GM23338 (cell line): ENCODE results near the gene CERK. TPM values are rescaled to one million over a fixed set of nuclear protein-coding genes. Genes with fewer than 3 reads are reported as not detected.
A peak's percentile ranks its signal among the peaks of the same experiment; 100 is the strongest.

ENCODE experiments used
- ATAC-seq: fragments of 200-7000 bp; cut with Tn5 transposase; 3 replicates; pipeline ENCODE4 v1.9.1; 2020
- DNase-seq: peaks from one replicate; pipeline ENCODE4 v3.0.0-alpha.2; 2015; ENCODE audit warnings: low spot score
- H2AFZ ChIP-seq: fragments of 200-600 bp; sonication (generic); 2 replicates; pipeline ENCODE4 v1.8.0; 2016; ENCODE audit warnings: antibody characterized with exemption, mild to moderate bottlenecking, moderate library complexity
- H3F3A ChIP-seq: fragments of 200-600 bp; sonication (generic); replicated peaks from 2 replicates; pipeline ENCODE4 v1.8.0; 2017; ENCODE audit warnings: antibody characterized with exemption, mixed run types, low read depth
- H3K27ac ChIP-seq: fragments of 200-600 bp; sonication (generic); 2 replicates; pipeline ENCODE4 v1.6.1; 2016; ENCODE audit warnings: low read depth
- H3K27me3 ChIP-seq: fragments of 200-600 bp; sonication (generic); 2 replicates; pipeline ENCODE4 v1.8.0; 2016; ENCODE audit warnings: mild to moderate bottlenecking, mixed run types, moderate library complexity; ENCODE audit not compliant: insufficient read depth
- H3K36me3 ChIP-seq: fragments of 200-600 bp; sonication (generic); 2 replicates; pipeline ENCODE4 v1.8.0; 2016; ENCODE audit warnings: mild to moderate bottlenecking; ENCODE audit not compliant: insufficient read depth
- H3K4me1 ChIP-seq: fragments of 200-600 bp; sonication (generic); 2 replicates; pipeline ENCODE4 v1.8.0; 2016; ENCODE audit warnings: mild to moderate bottlenecking, moderate library complexity; ENCODE audit not compliant: insufficient read depth
- H3K4me2 ChIP-seq: fragments of 200-600 bp; sonication (generic); 2 replicates; pipeline ENCODE4 v1.7.1; 2017; ENCODE audit warnings: mixed run types
- H3K4me3 ChIP-seq: fragments of 200-600 bp; sonication (generic); 2 replicates; pipeline ENCODE4 v1.6.1; 2016; ENCODE audit warnings: mixed run types
- H3K79me2 ChIP-seq: fragments of 200-600 bp; sonication (generic); replicated peaks from 2 replicates; pipeline ENCODE4 v1.8.0; 2017; ENCODE audit warnings: mild to moderate bottlenecking; ENCODE audit not compliant: insufficient read depth
- H3K9me2 ChIP-seq: fragments of 200-600 bp; sonication (generic); 2 replicates; pipeline ENCODE4 v1.8.0; 2017; ENCODE audit not compliant: insufficient read depth
- H4K20me1 ChIP-seq: fragments of 200-600 bp; sonication (generic); replicated peaks from 2 replicates; pipeline ENCODE4 v1.8.0; 2017; ENCODE audit warnings: mild to moderate bottlenecking; ENCODE audit not compliant: insufficient read depth
- H3K27ac Mint-ChIP-seq: 2 replicates; pipeline ENCODE4 v1.8.0; 2020; ENCODE audit warnings: inconsistent platforms, mild to moderate bottlenecking, moderate library complexity, mixed read lengths
- H3K27me3 Mint-ChIP-seq: 3 replicates; pipeline ENCODE4 v1.8.0; 2022; ENCODE audit warnings: low read depth, mild to moderate bottlenecking, moderate library complexity, mixed read lengths, inconsistent platforms; ENCODE audit not compliant: insufficient read depth, poor library complexity
- H3K36me3 Mint-ChIP-seq: 3 replicates; pipeline ENCODE4 v1.8.0; 2021; ENCODE audit warnings: low read depth, mild to moderate bottlenecking, inconsistent platforms, moderate library complexity, mixed read lengths
- H3K4me1 Mint-ChIP-seq: 3 replicates; pipeline ENCODE4 v1.8.0; 2020; ENCODE audit warnings: mild to moderate bottlenecking, inconsistent platforms, mixed read lengths
- H3K4me3 Mint-ChIP-seq: 3 replicates; pipeline ENCODE4 v1.8.0; 2021; ENCODE audit warnings: moderate library complexity, mild to moderate bottlenecking, inconsistent platforms, mixed read lengths
- H3K9me3 Mint-ChIP-seq: 3 replicates; pipeline ENCODE4 v1.8.0; 2020; ENCODE audit warnings: moderate library complexity, mild to moderate bottlenecking, inconsistent platforms, mixed read lengths
- CREB1 ChIP-seq: fragments of 250-450 bp; sonication (Bioruptor Pico); IDR thresholded peaks from 2 replicates; pipeline ENCODE4 v1.5.0; 2020; ENCODE audit warnings: low read depth, mild to moderate bottlenecking, moderate library complexity
- POLR2AphosphoS5 ChIP-seq: IDR thresholded peaks from 2 replicates; pipeline ENCODE4 v1.6.1; 2016; ENCODE audit warnings: antibody characterized with exemption, low read depth
- STAT1 ChIP-seq: IDR thresholded peaks from one replicate; pipeline ENCODE4 v1.6.1; 2016; ENCODE audit warnings: antibody characterized with exemption; ENCODE audit not compliant: unreplicated experiment
- ZNF114 ChIP-seq: fragments of 250-450 bp; sonication (Bioruptor Pico); IDR thresholded peaks from 2 replicates; pipeline ENCODE4 v1.5.0; 2020; ENCODE audit warnings: mild to moderate bottlenecking, moderate library complexity
- ZNF331 ChIP-seq: fragments of 250-450 bp; sonication (Bioruptor Pico); IDR thresholded peaks from 2 replicates; pipeline ENCODE4 v1.5.0; 2020; ENCODE audit warnings: low read depth, mild to moderate bottlenecking, moderate library complexity
- polyA plus RNA-seq: library from polyadenylated mRNA; unstranded; fragments of >200 nt; fragmentation: Nextera tagmentation; extraction: Ambion mirVana; gene quantifications from 2 replicates; pipeline ENCODE4 v1.2.1, GENCODE V29; 2016
- total RNA-seq: library from RNA; depleted of rRNA; stranded (reverse); fragments of >200 nt; shearing (Covaris generic); gene quantifications from 2 replicates; pipeline ENCODE4 v1.2.3, GENCODE V29; 2014
- TF ChIP-seq, protein P1 (sequence below): IDR thresholded peaks from 2 replicates; pipeline ENCODE4 v1.6.1; 2016; ENCODE audit warnings: antibody characterized with exemption
- TF ChIP-seq, protein P2 (sequence below): fragments of 250-450 bp; sonication (Bioruptor Pico); IDR thresholded peaks from 2 replicates; pipeline ENCODE4 v1.5.0; 2020; ENCODE audit warnings: mild to moderate bottlenecking, moderate library complexity
- TF ChIP-seq, protein P3 (sequence below), 2 experiments: fragments of 200-600 bp in 1 of 2; sonication (generic) in 1 of 2; conservative IDR thresholded peaks; 2 replicates each; pipeline versions ENCODE4 v1.5.1 to v1.6.1; 2016 to 2017; ENCODE audit warnings: antibody characterized with exemption in 2 of 2, low read depth in 2 of 2, mild to moderate bottlenecking in 2 of 2, moderate library complexity in 1 of 2

CERK gene
- total and polyA plus RNA-seq, 2 experiments from 2014 or later: 12.7 to 62.9 TPM

DNA sequence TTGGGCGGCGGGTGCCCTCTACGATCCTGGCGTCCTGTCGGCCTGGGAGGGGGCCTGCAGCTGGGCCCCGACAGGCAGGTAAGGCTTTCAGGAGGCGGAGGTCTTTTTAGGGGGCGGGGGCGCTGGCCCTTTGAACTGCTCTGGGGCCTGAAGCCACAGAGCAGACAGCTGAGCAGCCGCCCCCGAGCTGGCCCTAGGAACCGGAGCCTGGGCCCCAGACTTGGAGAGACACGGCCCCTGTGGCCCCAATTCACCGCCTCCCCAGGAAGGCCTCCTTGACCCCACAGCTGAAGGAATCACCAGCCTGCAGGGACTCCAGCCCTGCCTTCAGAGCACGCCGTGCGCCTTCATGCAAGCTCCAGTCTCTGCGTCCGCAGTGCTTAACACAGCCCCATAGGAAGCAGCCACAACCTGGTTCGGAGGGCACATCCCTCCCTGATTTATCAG is 618 bp upstream of the CERK start:
- Histone ChIP-seq H3K4me3 (peak overlapping the region; percentile 84), H3K9me2 (no peaks in the 10 kb centered on the region), H4K20me1 (peaks cover 4% of the 10 kb centered on the region), H3K27me3 (no peaks in the 10 kb centered on the region), H3K36me3 (no peaks in the 10 kb centered on the region), H3K4me2 (peak overlapping the region; percentile 85), H3K79me2 (peaks cover 33% of the 10 kb centered on the region), H2AFZ (peak overlapping the region; percentile 85), H3K27ac (no peak overlapping the region), H3K4me1 (peaks cover 19% of the 10 kb centered on the region), H3F3A (peaks cover 13% of the 10 kb centered on the region; the same call in 1 of the 2 replicates)
- Mint-ChIP-seq H3K9me3 (no peaks in the 10 kb centered on the region), H3K4me1 (peaks cover 30% of the 10 kb centered on the region), H3K4me3 (peak overlapping the region; percentile 71), H3K36me3 (0 out of 3 replicates have a peak, but pooled peaks cover 2% of the 10 kb centered on the region), H3K27ac (no peak overlapping the region), H3K27me3 (peaks cover 16% of the 10 kb centered on the region)
- TF ChIP-seq CREB1 (CRISPR knock-in tag) (no peak), POLR2AphosphoS5 (no peak), ZNF114 (CRISPR knock-in tag) (no peak), STAT1 (no peak), ZNF331 (CRISPR knock-in tag) (no peak)
- TF ChIP-seq, protein P1, sequence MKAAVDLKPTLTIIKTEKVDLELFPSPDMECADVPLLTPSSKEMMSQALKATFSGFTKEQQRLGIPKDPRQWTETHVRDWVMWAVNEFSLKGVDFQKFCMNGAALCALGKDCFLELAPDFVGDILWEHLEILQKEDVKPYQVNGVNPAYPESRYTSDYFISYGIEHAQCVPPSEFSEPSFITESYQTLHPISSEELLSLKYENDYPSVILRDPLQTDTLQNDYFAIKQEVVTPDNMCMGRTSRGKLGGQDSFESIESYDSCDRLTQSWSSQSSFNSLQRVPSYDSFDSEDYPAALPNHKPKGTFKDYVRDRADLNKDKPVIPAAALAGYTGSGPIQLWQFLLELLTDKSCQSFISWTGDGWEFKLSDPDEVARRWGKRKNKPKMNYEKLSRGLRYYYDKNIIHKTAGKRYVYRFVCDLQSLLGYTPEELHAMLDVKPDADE: no peak
- TF ChIP-seq, protein P2, sequence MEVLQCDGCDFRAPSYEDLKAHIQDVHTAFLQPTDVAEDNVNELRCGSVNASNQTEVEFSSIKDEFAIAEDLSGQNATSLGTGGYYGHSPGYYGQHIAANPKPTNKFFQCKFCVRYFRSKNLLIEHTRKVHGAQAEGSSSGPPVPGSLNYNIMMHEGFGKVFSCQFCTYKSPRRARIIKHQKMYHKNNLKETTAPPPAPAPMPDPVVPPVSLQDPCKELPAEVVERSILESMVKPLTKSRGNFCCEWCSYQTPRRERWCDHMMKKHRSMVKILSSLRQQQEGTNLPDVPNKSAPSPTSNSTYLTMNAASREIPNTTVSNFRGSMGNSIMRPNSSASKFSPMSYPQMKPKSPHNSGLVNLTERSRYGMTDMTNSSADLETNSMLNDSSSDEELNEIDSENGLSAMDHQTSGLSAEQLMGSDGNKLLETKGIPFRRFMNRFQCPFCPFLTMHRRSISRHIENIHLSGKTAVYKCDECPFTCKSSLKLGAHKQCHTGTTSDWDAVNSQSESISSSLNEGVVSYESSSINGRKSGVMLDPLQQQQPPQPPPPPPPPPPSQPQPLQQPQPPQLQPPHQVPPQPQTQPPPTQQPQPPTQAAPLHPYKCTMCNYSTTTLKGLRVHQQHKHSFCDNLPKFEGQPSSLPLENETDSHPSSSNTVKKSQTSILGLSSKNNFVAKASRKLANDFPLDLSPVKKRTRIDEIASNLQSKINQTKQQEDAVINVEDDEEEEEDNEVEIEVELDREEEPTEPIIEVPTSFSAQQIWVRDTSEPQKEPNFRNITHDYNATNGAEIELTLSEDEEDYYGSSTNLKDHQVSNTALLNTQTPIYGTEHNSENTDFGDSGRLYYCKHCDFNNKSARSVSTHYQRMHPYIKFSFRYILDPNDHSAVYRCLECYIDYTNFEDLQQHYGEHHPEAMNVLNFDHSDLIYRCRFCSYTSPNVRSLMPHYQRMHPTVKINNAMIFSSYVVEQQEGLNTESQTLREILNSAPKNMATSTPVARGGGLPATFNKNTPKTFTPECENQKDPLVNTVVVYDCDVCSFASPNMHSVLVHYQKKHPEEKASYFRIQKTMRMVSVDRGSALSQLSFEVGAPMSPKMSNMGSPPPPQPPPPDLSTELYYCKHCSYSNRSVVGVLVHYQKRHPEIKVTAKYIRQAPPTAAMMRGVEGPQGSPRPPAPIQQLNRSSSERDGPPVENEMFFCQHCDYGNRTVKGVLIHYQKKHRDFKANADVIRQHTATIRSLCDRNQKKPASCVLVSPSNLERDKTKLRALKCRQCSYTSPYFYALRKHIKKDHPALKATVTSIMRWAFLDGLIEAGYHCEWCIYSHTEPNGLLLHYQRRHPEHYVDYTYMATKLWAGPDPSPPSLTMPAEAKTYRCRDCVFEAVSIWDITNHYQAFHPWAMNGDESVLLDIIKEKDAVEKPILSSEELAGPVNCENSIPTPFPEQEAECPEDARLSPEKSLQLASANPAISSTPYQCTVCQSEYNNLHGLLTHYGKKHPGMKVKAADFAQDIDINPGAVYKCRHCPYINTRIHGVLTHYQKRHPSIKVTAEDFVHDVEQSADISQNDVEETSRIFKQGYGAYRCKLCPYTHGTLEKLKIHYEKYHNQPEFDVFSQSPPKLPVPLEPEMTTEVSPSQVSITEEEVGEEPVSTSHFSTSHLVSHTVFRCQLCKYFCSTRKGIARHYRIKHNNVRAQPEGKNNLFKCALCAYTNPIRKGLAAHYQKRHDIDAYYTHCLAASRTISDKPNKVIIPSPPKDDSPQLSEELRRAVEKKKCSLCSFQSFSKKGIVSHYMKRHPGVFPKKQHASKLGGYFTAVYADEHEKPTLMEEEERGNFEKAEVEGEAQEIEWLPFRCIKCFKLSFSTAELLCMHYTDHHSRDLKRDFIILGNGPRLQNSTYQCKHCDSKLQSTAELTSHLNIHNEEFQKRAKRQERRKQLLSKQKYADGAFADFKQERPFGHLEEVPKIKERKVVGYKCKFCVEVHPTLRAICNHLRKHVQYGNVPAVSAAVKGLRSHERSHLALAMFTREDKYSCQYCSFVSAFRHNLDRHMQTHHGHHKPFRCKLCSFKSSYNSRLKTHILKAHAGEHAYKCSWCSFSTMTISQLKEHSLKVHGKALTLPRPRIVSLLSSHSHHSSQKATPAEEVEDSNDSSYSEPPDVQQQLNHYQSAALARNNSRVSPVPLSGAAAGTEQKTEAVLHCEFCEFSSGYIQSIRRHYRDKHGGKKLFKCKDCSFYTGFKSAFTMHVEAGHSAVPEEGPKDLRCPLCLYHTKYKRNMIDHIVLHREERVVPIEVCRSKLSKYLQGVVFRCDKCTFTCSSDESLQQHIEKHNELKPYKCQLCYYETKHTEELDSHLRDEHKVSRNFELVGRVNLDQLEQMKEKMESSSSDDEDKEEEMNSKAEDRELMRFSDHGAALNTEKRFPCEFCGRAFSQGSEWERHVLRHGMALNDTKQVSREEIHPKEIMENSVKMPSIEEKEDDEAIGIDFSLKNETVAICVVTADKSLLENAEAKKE (CRISPR knock-in tag): no peak
- TF ChIP-seq, protein P3, sequence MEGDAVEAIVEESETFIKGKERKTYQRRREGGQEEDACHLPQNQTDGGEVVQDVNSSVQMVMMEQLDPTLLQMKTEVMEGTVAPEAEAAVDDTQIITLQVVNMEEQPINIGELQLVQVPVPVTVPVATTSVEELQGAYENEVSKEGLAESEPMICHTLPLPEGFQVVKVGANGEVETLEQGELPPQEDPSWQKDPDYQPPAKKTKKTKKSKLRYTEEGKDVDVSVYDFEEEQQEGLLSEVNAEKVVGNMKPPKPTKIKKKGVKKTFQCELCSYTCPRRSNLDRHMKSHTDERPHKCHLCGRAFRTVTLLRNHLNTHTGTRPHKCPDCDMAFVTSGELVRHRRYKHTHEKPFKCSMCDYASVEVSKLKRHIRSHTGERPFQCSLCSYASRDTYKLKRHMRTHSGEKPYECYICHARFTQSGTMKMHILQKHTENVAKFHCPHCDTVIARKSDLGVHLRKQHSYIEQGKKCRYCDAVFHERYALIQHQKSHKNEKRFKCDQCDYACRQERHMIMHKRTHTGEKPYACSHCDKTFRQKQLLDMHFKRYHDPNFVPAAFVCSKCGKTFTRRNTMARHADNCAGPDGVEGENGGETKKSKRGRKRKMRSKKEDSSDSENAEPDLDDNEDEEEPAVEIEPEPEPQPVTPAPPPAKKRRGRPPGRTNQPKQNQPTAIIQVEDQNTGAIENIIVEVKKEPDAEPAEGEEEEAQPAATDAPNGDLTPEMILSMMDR (conservative IDR thresholded peaks at IDR 0.05; ENCODE audit: low read depth in 2 of 2): no peak
- peak; percentile 65 for DNase-seq
- ATAC-seq: peak; percentile 38
